HepG2 (cell line): Measurements from ENCODE around the gene NBPF4.

Experiments
- AFF4 ChIP-seq: sonication (generic); formaldehyde crosslinking; IDR thresholded peaks from 2 replicates; pipeline ENCODE4 v1.4.0; 2020; ENCODE audit warnings: missing genetic modification reagents
- CAMTA2 ChIP-seq: sonication (generic); formaldehyde crosslinking; IDR thresholded peaks from 2 replicates; pipeline ENCODE4 v1.4.0; 2020; ENCODE audit warnings: mild to moderate bottlenecking, missing genetic modification reagents, borderline replicate concordance
- CTCF ChIP-seq: sonication (generic); formaldehyde crosslinking; IDR thresholded peaks from 2 replicates; pipeline ENCODE4 v1.5.0; 2020; ENCODE audit warnings: mild to moderate bottlenecking, missing genetic modification reagents, moderate library complexity
- FOXK1 ChIP-seq: sonication (generic); formaldehyde crosslinking; IDR thresholded peaks from 2 replicates; pipeline ENCODE4 v1.4.0; 2020; ENCODE audit warnings: low read depth, missing genetic modification reagents, borderline replicate concordance
- FOXP1 ChIP-seq, 2 experiments: fragments of 450-650 bp in 1 of 2; IDR thresholded peaks; 2 replicates each; pipeline ENCODE4 v1.6.1; 2017 to 2018; ENCODE audit warnings: antibody characterized with exemption in 1 of 2
- GLMP ChIP-seq: sonication (generic); formaldehyde crosslinking; IDR thresholded peaks from 2 replicates; pipeline ENCODE4 v1.9.0; 2021; ENCODE audit warnings: missing genetic modification reagents, mild to moderate bottlenecking, borderline replicate concordance
- NR3C1 ChIP-seq: sonication (generic); formaldehyde crosslinking; IDR thresholded peaks from 2 replicates; pipeline ENCODE4 v1.4.0; 2020; ENCODE audit warnings: missing genetic modification reagents
- POLR2A ChIP-seq, 2 experiments: IDR thresholded peaks; 2 replicates each; pipeline ENCODE4 v1.6.1; 2011; ENCODE audit warnings: low read depth in 2 of 2, low read length in 2 of 2, mild to moderate bottlenecking in 1 of 2, moderate library complexity in 1 of 2; ENCODE audit not compliant: insufficient read depth in 1 of 2
- POLR2AphosphoS5 ChIP-seq: IDR thresholded peaks from 2 replicates; pipeline ENCODE4 v1.6.1; 2012; ENCODE audit warnings: low read depth, low read length
- ZHX2 ChIP-seq, 2 experiments: sonication (generic) in 1 of 2; formaldehyde crosslinking in 1 of 2; IDR thresholded peaks; 2 replicates each; pipeline versions ENCODE4 v1.6.1 to v1.9.0; 2014 to 2022; ENCODE audit warnings: antibody characterized with exemption in 1 of 2, borderline replicate concordance in 1 of 2, inconsistent platforms in 1 of 2, low read depth in 1 of 2, missing genetic modification reagents in 1 of 2
- ZNF530 ChIP-seq: sonication (generic); formaldehyde crosslinking; IDR thresholded peaks from 2 replicates; pipeline ENCODE4 v1.5.0; 2020; ENCODE audit warnings: low read depth, mild to moderate bottlenecking, missing genetic modification reagents
- ZNF644 ChIP-seq: IDR thresholded peaks from 2 replicates; pipeline ENCODE4 v1.6.1; 2016; ENCODE audit warnings: low read depth

- no peak for TF ChIP-seq AFF4
- no peak for TF ChIP-seq FOXK1 (CRISPR knock-in tag)
- TF ChIP-seq CTCF (CRISPR knock-in tag) = no peak
- no peak for TF ChIP-seq ZNF530 (CRISPR knock-in tag)
- TF ChIP-seq GLMP (CRISPR knock-in tag) = no peak
- no peak for TF ChIP-seq ZHX2 (IDR thresholded peaks at IDR 0.05; ENCODE audit: low read depth)
- TF ChIP-seq ZHX2 (CRISPR knock-in tag; IDR thresholded peaks at IDR 0.05; ENCODE audit: borderline replicate concordance) = no peak
- TF ChIP-seq POLR2AphosphoS5 = no peak
- no peak for TF ChIP-seq FOXP1 (IDR thresholded peaks at IDR 0.05)
- TF ChIP-seq FOXP1 (CRISPR knock-in tag; IDR thresholded peaks at IDR 0.05) = no peak
- TF ChIP-seq NR3C1 (CRISPR knock-in tag) = no peak
- TF ChIP-seq POLR2A (IDR thresholded peaks at IDR 0.05; ENCODE audit: insufficient read depth in 1 of 2, low read depth in 2 of 2, low read length in 2 of 2) = no peak
- TF ChIP-seq CAMTA2 (CRISPR knock-in tag) = no peak
- TF ChIP-seq ZNF644 = no peak
Measured at GRCh38 chr1:108211014-108211413, 32.9 kb downstream of the NBPF4 start.
